WTC11 (cell line): ENCODE measurements around the gene KIAA2012. TPM values are rescaled to one million over a fixed set of nuclear protein-coding genes. Genes with fewer than 3 reads are reported as not detected.

Experiments
- ATAC-seq: fragments of 200-7000 bp; cut with Tn5 transposase; 2 replicates; pipeline ENCODE4 v1.10.0; 2021; ENCODE audit warnings: mild to moderate bottlenecking, moderate library complexity
- CTCF ChIA-PET: fragments of 300-600 bp; sonication (Branson Sonifier 250); formaldehyde crosslinking; loops from one replicate; lab custom pipeline; 2021; ENCODE audit warnings: antibody characterized with exemption; lab: Charles Lee
- POLR2A ChIA-PET: fragments of 350-600 bp; sonication (Branson Sonifier 250); formaldehyde crosslinking; loops from one replicate; lab custom pipeline; 2021; ENCODE audit warnings: antibody characterized with exemption; lab: Charles Lee
- DNase-seq: peaks from one replicate; pipeline ENCODE4 v3.0.0; 2021; ENCODE audit warnings: low spot score
- H3K27ac Mint-ChIP-seq: 2 replicates; pipeline ENCODE4 v1.8.0; 2021; ENCODE audit warnings: mixed read lengths
- H3K27me3 Mint-ChIP-seq: 2 replicates; pipeline ENCODE4 v1.8.0; 2021; ENCODE audit warnings: low read depth, mild to moderate bottlenecking, moderate library complexity, mixed read lengths
- H3K36me3 Mint-ChIP-seq: 2 replicates; pipeline ENCODE4 v1.8.0; 2021; ENCODE audit warnings: mixed read lengths
- H3K4me1 Mint-ChIP-seq: 2 replicates; pipeline ENCODE4 v1.8.0; 2022; ENCODE audit warnings: mixed read lengths
- H3K4me3 Mint-ChIP-seq: 2 replicates; pipeline ENCODE4 v1.8.0; 2021; ENCODE audit warnings: mild to moderate bottlenecking, moderate library complexity, mixed read lengths
- H3K9me3 Mint-ChIP-seq: 2 replicates; pipeline ENCODE4 v1.8.0; 2021; ENCODE audit warnings: mixed read lengths
- ATF6 ChIP-seq: sonication (generic); formaldehyde crosslinking; IDR thresholded peaks from 2 replicates; pipeline ENCODE4 v1.8.1; 2023; ENCODE audit warnings: mild to moderate bottlenecking, missing genetic modification reagents
- ELF4 ChIP-seq: sonication (generic); formaldehyde crosslinking; IDR thresholded peaks from 2 replicates; pipeline ENCODE4 v1.8.1; 2022; ENCODE audit warnings: low read depth, mild to moderate bottlenecking, moderate library complexity, missing genetic modification reagents
- ERG ChIP-seq: fragments of 250-450 bp; sonication (Bioruptor Pico); IDR thresholded peaks from 2 replicates; pipeline ENCODE4 v1.8.0; 2021; ENCODE audit warnings: mild to moderate bottlenecking
- FOXP4 ChIP-seq: sonication (generic); formaldehyde crosslinking; IDR thresholded peaks from 2 replicates; pipeline ENCODE4 v1.8.0; 2022; ENCODE audit warnings: mild to moderate bottlenecking, missing genetic modification reagents
- IRF2 ChIP-seq: sonication (generic); formaldehyde crosslinking; IDR thresholded peaks from 2 replicates; pipeline ENCODE4 v1.8.0; 2022; ENCODE audit warnings: low read depth, missing genetic modification reagents, borderline replicate concordance
- JUN ChIP-seq: sonication (generic); formaldehyde crosslinking; IDR thresholded peaks from 2 replicates; pipeline ENCODE4 v1.8.0; 2023; ENCODE audit warnings: mild to moderate bottlenecking, missing genetic modification reagents
- MXD4 ChIP-seq: fragments of 250-450 bp; sonication (Bioruptor Pico); IDR thresholded peaks from 2 replicates; pipeline ENCODE4 v1.8.0; 2021; ENCODE audit warnings: mild to moderate bottlenecking, moderate library complexity, borderline replicate concordance
- MYBL2 ChIP-seq: sonication (generic); formaldehyde crosslinking; IDR thresholded peaks from 2 replicates; pipeline ENCODE4 v1.8.1; 2023; ENCODE audit warnings: mild to moderate bottlenecking, moderate library complexity, missing genetic modification reagents
- NR2C2 ChIP-seq: sonication (generic); formaldehyde crosslinking; IDR thresholded peaks from 2 replicates; pipeline ENCODE4 v1.8.0; 2022; ENCODE audit warnings: mild to moderate bottlenecking, missing genetic modification reagents
- PRRX2 ChIP-seq: fragments of 250-450 bp; sonication (Bioruptor Pico); IDR thresholded peaks from 2 replicates; pipeline ENCODE4 v1.8.0; 2021; ENCODE audit warnings: mild to moderate bottlenecking
- RORB ChIP-seq: fragments of 250-450 bp; sonication (Bioruptor Pico); IDR thresholded peaks from 2 replicates; pipeline ENCODE4 v1.9.0; 2021; ENCODE audit warnings: mild to moderate bottlenecking
- SP1 ChIP-seq: sonication (generic); formaldehyde crosslinking; conservative IDR thresholded peaks from 2 replicates; pipeline ENCODE4 v1.8.1; 2022; ENCODE audit warnings: missing genetic modification reagents
- STAT6 ChIP-seq: sonication (generic); formaldehyde crosslinking; conservative IDR thresholded peaks from 2 replicates; pipeline ENCODE4 v1.8.1; 2023; ENCODE audit warnings: mild to moderate bottlenecking, low read depth, missing genetic modification reagents, moderate library complexity
- TCF7 ChIP-seq: sonication (generic); formaldehyde crosslinking; IDR thresholded peaks from 2 replicates; pipeline ENCODE4 v1.8.0; 2022; ENCODE audit warnings: mild to moderate bottlenecking, low read depth, missing genetic modification reagents, moderate library complexity
- TEAD4 ChIP-seq: sonication (generic); formaldehyde crosslinking; IDR thresholded peaks from 2 replicates; pipeline ENCODE4 v1.8.0; 2022; ENCODE audit warnings: mild to moderate bottlenecking, missing genetic modification reagents
- ZBTB43 ChIP-seq: sonication (generic); formaldehyde crosslinking; IDR thresholded peaks from 2 replicates; pipeline ENCODE4 v1.8.1; 2023; ENCODE audit warnings: mild to moderate bottlenecking, missing genetic modification reagents
- ZNF121 ChIP-seq: sonication (generic); formaldehyde crosslinking; IDR thresholded peaks from 2 replicates; pipeline ENCODE4 v1.8.0; 2023; ENCODE audit warnings: missing genetic modification reagents
- ZNF425 ChIP-seq: fragments of 250-450 bp; sonication (Bioruptor Pico); conservative IDR thresholded peaks from 2 replicates; pipeline ENCODE4 v1.9.0; 2021; ENCODE audit warnings: mild to moderate bottlenecking
- ZNF532 ChIP-seq: fragments of 250-450 bp; sonication (Bioruptor Pico); IDR thresholded peaks from 2 replicates; pipeline ENCODE4 v1.9.0; 2021; ENCODE audit warnings: mild to moderate bottlenecking, borderline replicate concordance
- total RNA-seq: library from RNA; stranded (reverse); gene quantifications from 3 replicates; pipeline ENCODE4 v1.2.3, GENCODE V29; 2021

The KIAA2012 gene
- total RNA-seq, 1 experiment from 2014 or later: not detected

GRCh38 chr2:202136526-202136925, 63.5 kb downstream of the KIAA2012 start:
- CTCF ChIA-PET: interaction anchor here (0.7 kb wide), 1 partner anchor 84 kb away, joined by 3 read pairs; no protein-coding TSS in a partner anchor
- no peaks in the 10 kb centered on the region for H3K36me3 Mint-ChIP-seq
- no peak overlapping the region for H3K27ac Mint-ChIP-seq
- no peaks in the 10 kb centered on the region for H3K27me3 Mint-ChIP-seq
- no peak overlapping the region for H3K4me3 Mint-ChIP-seq
- ATAC-seq (no peak), DNase-seq (no peak)
- TF ChIP-seq SP1 (CRISPR knock-in tag) (no peak), TEAD4 (no peak), ZNF532 (no peak), TCF7 (no peak), FOXP4 (CRISPR knock-in tag) (no peak), ATF6 (CRISPR knock-in tag) (no peak), ZNF121 (CRISPR knock-in tag) (no peak), ERG (CRISPR knock-in tag) (no peak), MYBL2 (CRISPR knock-in tag) (no peak), ZBTB43 (CRISPR knock-in tag) (no peak)
- POLR2A ChIA-PET: no interaction called here
- H3K4me1 Mint-ChIP-seq: peaks cover 16% of the 10 kb centered on the region
- H3K9me3 Mint-ChIP-seq: no peaks in the 10 kb centered on the region

- POLR2A ChIA-PET: no interaction called here
- peaks cover 36% of the 10 kb centered on the region for H3K4me1 Mint-ChIP-seq
- DNase-seq: no peak
- no peaks in the 10 kb centered on the region for H3K27me3 Mint-ChIP-seq
- no peak overlapping the region for H3K27ac Mint-ChIP-seq
- ATAC-seq: peak; percentile 36
- H3K36me3 Mint-ChIP-seq: no peaks in the 10 kb centered on the region
- 0 out of 2 replicates have a peak, but pooled peaks cover 3% of the 10 kb centered on the region for H3K9me3 Mint-ChIP-seq
- CTCF ChIA-PET: interaction anchor here (1.3 to 1.6 kb wide), 2 partner anchors 9 to 31 kb away, joined by 3 to 6 read pairs; no protein-coding TSS in a partner anchor
- no peak overlapping the region for H3K4me3 Mint-ChIP-seq
- no peak for TF ChIP-seq STAT6
- no peak for TF ChIP-seq JUN (CRISPR knock-in tag)
- no peak for TF ChIP-seq ZNF425 (CRISPR knock-in tag)
- no peak for TF ChIP-seq ELF4
- TF ChIP-seq NR2C2 (CRISPR knock-in tag): no peak
- TF ChIP-seq PRRX2 (CRISPR knock-in tag): no peak
- no peak for TF ChIP-seq IRF2
- no peak for TF ChIP-seq MXD4
- TF ChIP-seq RORB (CRISPR knock-in tag): no peak
These were observed 67.6 kb downstream of the KIAA2012 start for GRCh38 chr2:202140522-202141252.
